ENCODE measurements around the gene UEVLD.

- TF ChIP-seq CTCF (IDR thresholded peaks at IDR 0.05) (no peak), ZNF302 (CRISPR knock-in tag; IDR thresholded peaks at IDR 0.05) (no peak), POLR2A (IDR thresholded peaks at IDR 0.05; ENCODE audit: low read length) (no peak), MAFK (IDR thresholded peaks at IDR 0.05; ENCODE audit: partially characterized antibody) (no peak), EP300 (IDR thresholded peaks at IDR 0.05) (no peak), REST (IDR thresholded peaks at IDR 0.05) (no peak), JUNB (IDR thresholded peaks at IDR 0.05) (no peak), RAD21 (conservative IDR thresholded peaks at IDR 0.05 in 1 of 2, IDR thresholded peaks at IDR 0.05 in 1 of 2) (no peak)
- TF ChIP-seq, protein P1, sequence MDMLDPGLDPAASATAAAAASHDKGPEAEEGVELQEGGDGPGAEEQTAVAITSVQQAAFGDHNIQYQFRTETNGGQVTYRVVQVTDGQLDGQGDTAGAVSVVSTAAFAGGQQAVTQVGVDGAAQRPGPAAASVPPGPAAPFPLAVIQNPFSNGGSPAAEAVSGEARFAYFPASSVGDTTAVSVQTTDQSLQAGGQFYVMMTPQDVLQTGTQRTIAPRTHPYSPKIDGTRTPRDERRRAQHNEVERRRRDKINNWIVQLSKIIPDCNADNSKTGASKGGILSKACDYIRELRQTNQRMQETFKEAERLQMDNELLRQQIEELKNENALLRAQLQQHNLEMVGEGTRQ (IDR thresholded peaks at IDR 0.05) = no peak
Observed at GRCh38 chr11:18564149-18564548, 24.4 kb downstream of the UEVLD start.

All from A549 (cell line).